DOHH2 (cell line): ENCODE measurements around the gene PSME2.

Source experiments
- H3F3A ChIP-seq: fragments of 200-600 bp; sonication (generic), shearing (Covaris generic); 2 replicates; pipeline ENCODE4 v1.6.0; 2016; ENCODE audit warnings: antibody characterized with exemption, mild to moderate bottlenecking; ENCODE audit not compliant: control insufficient read depth, insufficient read depth
- H3K27ac ChIP-seq: fragments of 200-600 bp; sonication (generic); 2 replicates; pipeline ENCODE4 v1.5.1; 2014; ENCODE audit warnings: low read depth, mild to moderate bottlenecking, low read length, moderate library complexity
- H3K27me3 ChIP-seq: fragments of 200-600 bp; sonication (generic); 2 replicates; pipeline ENCODE4 v1.6.1; 2014; ENCODE audit warnings: mild to moderate bottlenecking, low read length, mixed read lengths; ENCODE audit not compliant: control insufficient read depth
- H3K36me3 ChIP-seq: fragments of 200-600 bp; sonication (generic); 2 replicates; pipeline ENCODE4 v1.6.1; 2014; ENCODE audit warnings: mild to moderate bottlenecking, low read length, moderate library complexity, mixed read lengths; ENCODE audit not compliant: control insufficient read depth
- H3K4me1 ChIP-seq: fragments of 200-600 bp; sonication (generic); 2 replicates; pipeline ENCODE4 v1.6.1; 2014; ENCODE audit warnings: mild to moderate bottlenecking, low read length, mixed read lengths; ENCODE audit not compliant: control insufficient read depth
- H3K4me2 ChIP-seq: fragments of 200-600 bp; sonication (generic); 2 replicates; pipeline ENCODE4 v1.6.0; 2014; ENCODE audit warnings: mild to moderate bottlenecking, low read length, moderate library complexity
- H3K4me3 ChIP-seq: fragments of 200-600 bp; sonication (generic); 2 replicates; pipeline ENCODE4 v1.5.1; 2014; ENCODE audit warnings: mild to moderate bottlenecking, low read length, mixed read lengths
- H3K79me2 ChIP-seq: fragments of 200-600 bp; sonication (generic); 2 replicates; pipeline ENCODE4 v1.6.1; 2014; ENCODE audit warnings: mild to moderate bottlenecking, low read length, mixed read lengths; ENCODE audit not compliant: control insufficient read depth
- H3K9me2 ChIP-seq: fragments of 200-600 bp; sonication (generic); replicated peaks from 2 replicates; pipeline ENCODE4 v1.6.1; 2014; ENCODE audit warnings: mild to moderate bottlenecking, low read length, mixed read lengths; ENCODE audit not compliant: control insufficient read depth
- H3K9me3 ChIP-seq: fragments of 200-600 bp; sonication (generic); 2 replicates; pipeline ENCODE4 v1.6.1; 2014; ENCODE audit warnings: antibody characterized with exemption, low read length, mixed read lengths; ENCODE audit not compliant: control insufficient read depth, insufficient read depth
- H4K20me1 ChIP-seq: fragments of 200-600 bp; sonication (generic); 2 replicates; pipeline ENCODE4 v1.6.0; 2014; ENCODE audit warnings: low read depth, mild to moderate bottlenecking, antibody characterized with exemption, low read length, moderate library complexity; ENCODE audit not compliant: control insufficient read depth, insufficient read depth
- CTCF ChIP-seq: fragments of 200-600 bp; sonication (generic); IDR thresholded peaks from one replicate; pipeline ENCODE4 v1.5.1; 2014; ENCODE audit warnings: antibody characterized with exemption, mild to moderate bottlenecking, low read depth, low read length; ENCODE audit not compliant: poor library complexity, severe bottlenecking
- EZH2phosphoT487 ChIP-seq: fragments of 200-600 bp; sonication (generic); IDR thresholded peaks from 2 replicates; pipeline ENCODE4 v1.6.1; 2017; ENCODE audit warnings: borderline replicate concordance, mild to moderate bottlenecking, antibody characterized with exemption, low read length, moderate library complexity, mixed read lengths

PSME2 gene

DNA sequence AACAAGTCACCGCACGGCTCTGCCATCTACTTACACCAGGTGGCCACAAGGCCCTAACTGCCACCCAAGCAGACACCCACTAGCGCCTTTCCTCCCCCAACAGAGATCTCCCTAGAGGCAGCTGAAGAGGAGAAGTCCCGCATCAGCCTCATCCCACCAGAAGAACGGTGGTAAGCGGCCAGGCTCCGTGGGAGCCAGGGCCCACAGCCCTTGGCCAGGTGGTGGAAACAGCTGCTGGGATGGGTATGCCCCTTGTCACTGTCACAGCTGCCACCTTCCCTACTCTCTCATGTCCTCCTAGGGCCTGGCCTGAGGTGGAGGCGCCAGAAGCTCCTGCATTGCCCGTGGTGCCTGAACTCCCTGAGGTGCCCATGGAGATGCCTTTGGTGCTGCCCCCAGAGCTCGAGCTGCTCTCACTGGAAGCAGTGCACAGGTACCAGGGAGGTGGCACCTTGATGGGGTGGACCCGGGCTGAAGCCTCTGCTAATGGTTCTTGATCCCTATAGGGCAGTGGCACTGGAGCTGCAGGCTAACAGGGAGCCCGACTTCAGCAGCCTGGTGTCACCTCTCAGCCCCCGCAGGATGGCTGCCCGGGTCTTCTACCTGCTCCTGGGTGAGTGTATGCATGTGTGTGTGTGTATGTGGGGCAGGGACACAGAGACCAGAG is 33.0 kb upstream of the PSME2 start:
- Histone ChIP-seq H3K9me2 (no peaks in the 10 kb centered on the region), H3K79me2 (no peaks in the 10 kb centered on the region), H3F3A (peaks cover 5% of the 10 kb centered on the region; the same call in 1 of the 2 replicates), H3K27me3 (no peaks in the 10 kb centered on the region), H3K4me2 (no peak overlapping the region), H4K20me1 (no peaks in the 10 kb centered on the region), H3K9me3 (no peaks in the 10 kb centered on the region), H3K4me3 (no peak overlapping the region), H3K27ac (no peak overlapping the region), H3K36me3 (peaks cover 64% of the 10 kb centered on the region), H3K4me1 (no peaks in the 10 kb centered on the region)
- TF ChIP-seq EZH2phosphoT487 (no peak), CTCF (no peak)

GRCh38 chr14:24178399-24179178 is 32.2 kb upstream of the PSME2 start:
- no peak overlapping the region for H3K4me3 ChIP-seq
- H3K4me1 ChIP-seq, result no peaks in the 10 kb centered on the region
- peaks cover 57% of the 10 kb centered on the region for H3K36me3 ChIP-seq
- H3K4me2 ChIP-seq, result no peak overlapping the region
- no peak overlapping the region for H3K27ac ChIP-seq
- H3K9me2 ChIP-seq, result no peaks in the 10 kb centered on the region
- H3K9me3 ChIP-seq, result no peaks in the 10 kb centered on the region
- H3K79me2 ChIP-seq, result no peaks in the 10 kb centered on the region
- H4K20me1 ChIP-seq, result no peaks in the 10 kb centered on the region
- TF ChIP-seq CTCF (no peak), EZH2phosphoT487 (no peak)
- H3K27me3 ChIP-seq, result no peaks in the 10 kb centered on the region
- H3F3A ChIP-seq, result peaks cover 5% of the 10 kb centered on the region; the same call in 1 of the 2 replicates

DNA sequence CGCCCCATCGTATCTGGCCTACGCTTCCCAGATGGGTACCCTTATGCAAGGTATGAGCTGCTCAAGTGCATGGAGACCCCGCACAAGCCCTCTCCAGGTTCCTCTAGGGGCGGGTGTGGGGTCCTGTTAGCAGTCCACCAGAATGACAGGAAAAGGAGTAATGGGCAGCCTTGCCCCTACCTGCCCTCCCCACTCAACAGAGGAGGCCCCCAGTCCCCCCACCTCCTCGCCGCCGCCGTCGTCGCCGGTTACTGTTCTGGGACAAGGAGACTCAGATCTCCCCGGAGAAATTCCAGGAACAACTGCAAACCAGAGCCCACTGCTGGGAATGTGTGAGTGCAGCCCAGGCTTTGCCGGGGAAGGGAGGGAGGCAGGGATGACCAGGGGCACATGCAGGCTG is 31.5 kb upstream of the PSME2 start:
- peaks cover 50% of the 10 kb centered on the region for H3K36me3 ChIP-seq
- no peak overlapping the region for H3K27ac ChIP-seq
- TF ChIP-seq CTCF (no peak), EZH2phosphoT487 (no peak)
- no peaks in the 10 kb centered on the region for H3K4me1 ChIP-seq
- no peaks in the 10 kb centered on the region for H3K9me3 ChIP-seq
- H3K27me3 ChIP-seq, result no peaks in the 10 kb centered on the region
- peaks cover 5% of the 10 kb centered on the region; the same call in 1 of the 2 replicates for H3F3A ChIP-seq
- H4K20me1 ChIP-seq, result no peaks in the 10 kb centered on the region
- H3K4me2 ChIP-seq, result no peak overlapping the region
- H3K9me2 ChIP-seq, result no peaks in the 10 kb centered on the region
- H3K79me2 ChIP-seq, result no peaks in the 10 kb centered on the region
- H3K4me3 ChIP-seq, result no peak overlapping the region
